Fibroblast of villous mesenchyme (primary cell): ENCODE data around the gene SLC25A12. TPM values are rescaled to one million over a fixed set of nuclear protein-coding genes. Genes with fewer than 3 reads are reported as not detected.

Experiments used
- DNase-seq: peaks from one replicate; pipeline ENCODE4 v3.0.0-alpha.2; 2010; ENCODE audit warnings: low read depth
- H3K4me3 ChIP-seq: 2 replicates; pipeline ENCODE4 v1.5.1; 2011; ENCODE audit warnings: low read depth, mild to moderate bottlenecking, low read length
- total RNA-seq: library from RNA; depleted of rRNA; stranded (reverse); fragments of >200 nt; gene quantifications from 2 replicates; pipeline ENCODE4 v1.2.3, GENCODE V29; 2012
- TF ChIP-seq, protein P1 (sequence below): IDR thresholded peaks from 2 replicates; pipeline ENCODE4 v1.5.1; 2012; ENCODE audit warnings: low read depth, mild to moderate bottlenecking, low read length; ENCODE audit not compliant: insufficient read depth

SLC25A12 gene
- total RNA-seq, 1 donor: 25.5 TPM

DNA sequence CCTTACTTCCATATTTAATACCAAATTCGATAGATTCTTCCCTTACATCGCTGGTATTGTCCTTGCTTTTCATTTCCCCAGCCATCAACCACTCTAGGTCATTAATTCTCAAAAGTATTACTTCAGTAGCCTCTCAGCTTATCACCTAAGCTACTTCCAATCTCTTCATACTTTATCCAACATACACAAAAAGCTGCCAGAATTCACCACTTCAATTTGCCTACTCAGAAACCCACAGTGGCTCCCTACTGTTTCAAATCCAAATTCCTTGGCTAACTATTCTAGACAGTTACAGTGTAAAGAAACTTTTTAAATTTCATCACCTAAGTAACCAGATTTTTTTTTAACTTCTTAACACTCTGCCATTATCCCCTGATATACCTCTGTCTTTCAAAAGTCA is 4.7 kb downstream of the SLC25A12 start:
- DNase-seq: no peak
- H3K4me3 ChIP-seq: no peak overlapping the region
- TF ChIP-seq, protein P1, sequence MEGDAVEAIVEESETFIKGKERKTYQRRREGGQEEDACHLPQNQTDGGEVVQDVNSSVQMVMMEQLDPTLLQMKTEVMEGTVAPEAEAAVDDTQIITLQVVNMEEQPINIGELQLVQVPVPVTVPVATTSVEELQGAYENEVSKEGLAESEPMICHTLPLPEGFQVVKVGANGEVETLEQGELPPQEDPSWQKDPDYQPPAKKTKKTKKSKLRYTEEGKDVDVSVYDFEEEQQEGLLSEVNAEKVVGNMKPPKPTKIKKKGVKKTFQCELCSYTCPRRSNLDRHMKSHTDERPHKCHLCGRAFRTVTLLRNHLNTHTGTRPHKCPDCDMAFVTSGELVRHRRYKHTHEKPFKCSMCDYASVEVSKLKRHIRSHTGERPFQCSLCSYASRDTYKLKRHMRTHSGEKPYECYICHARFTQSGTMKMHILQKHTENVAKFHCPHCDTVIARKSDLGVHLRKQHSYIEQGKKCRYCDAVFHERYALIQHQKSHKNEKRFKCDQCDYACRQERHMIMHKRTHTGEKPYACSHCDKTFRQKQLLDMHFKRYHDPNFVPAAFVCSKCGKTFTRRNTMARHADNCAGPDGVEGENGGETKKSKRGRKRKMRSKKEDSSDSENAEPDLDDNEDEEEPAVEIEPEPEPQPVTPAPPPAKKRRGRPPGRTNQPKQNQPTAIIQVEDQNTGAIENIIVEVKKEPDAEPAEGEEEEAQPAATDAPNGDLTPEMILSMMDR: no peak

DNA sequence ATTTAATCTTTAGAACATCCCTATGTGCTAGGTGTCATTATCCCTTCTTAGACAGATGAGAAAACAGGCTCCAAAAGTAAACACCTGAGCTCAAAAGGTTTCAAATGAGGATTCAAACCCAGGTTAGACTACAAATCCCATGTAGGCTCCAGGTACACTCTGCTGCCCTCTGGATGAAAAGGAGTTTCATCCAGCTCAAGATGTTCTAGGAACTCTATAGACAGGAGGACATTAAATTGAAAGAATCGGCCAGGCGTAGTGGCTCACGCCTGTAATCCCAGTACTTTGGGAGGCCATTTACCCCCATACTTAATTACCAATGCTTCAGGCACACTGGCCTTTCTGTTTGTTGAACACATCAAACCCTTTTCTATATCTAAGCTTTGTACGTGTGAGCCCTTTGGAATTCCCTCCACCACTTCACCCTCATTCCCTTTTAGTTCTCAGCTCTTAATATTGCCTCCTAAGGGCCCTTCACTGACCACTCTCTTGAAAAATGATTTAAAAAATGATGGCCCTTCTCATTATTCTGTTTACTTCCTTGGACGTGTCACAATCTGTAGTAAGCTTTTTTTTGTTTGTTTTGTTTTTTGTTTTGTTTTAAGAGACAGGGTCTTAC is 10.7 kb downstream of the SLC25A12 start:
- no peak overlapping the region for H3K4me3 ChIP-seq
- DNase-seq: no peak
- TF ChIP-seq, protein P1: no peak

DNA sequence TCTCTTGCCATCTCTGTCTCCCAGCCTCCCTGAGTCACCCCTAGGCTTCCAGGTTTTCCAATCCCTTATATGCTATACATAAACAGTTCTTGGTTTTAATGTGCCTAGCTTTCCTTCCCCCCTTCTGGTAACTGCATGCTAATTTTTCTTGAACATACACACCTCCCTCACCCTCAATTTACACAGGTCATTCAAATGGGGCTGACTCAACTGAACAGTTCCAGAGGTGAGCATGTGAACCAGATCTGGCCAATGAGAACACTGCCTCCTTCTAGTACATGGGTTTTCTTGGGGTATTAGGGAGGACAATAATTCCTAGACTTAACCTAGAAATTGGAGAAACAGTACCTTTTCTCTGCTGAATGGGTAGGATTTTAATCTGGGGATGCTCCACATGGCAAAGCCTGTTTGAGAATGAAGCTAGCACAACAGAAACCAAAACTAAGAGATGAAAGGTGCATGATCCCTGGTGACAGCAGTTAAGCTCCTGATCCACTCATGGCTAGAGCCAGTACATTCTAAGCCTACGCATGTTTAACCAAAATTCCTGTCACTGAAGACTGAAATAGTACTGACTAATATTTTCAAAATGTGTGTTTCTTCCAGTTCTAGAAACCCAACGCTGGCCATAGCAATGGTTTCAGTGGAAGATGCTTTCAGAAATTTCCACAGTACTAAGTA is 11.8 kb downstream of the SLC25A12 start:
- TF ChIP-seq, protein P1: no peak
- peak; percentile 11 for DNase-seq

GRCh38 chr2:171880774-171881173 is 13.3 kb downstream of the SLC25A12 start:
- TF ChIP-seq, protein P1: no peak
- H3K4me3 ChIP-seq: no peak overlapping the region

More for the DNA sequence above, 11.8 kb downstream of the SLC25A12 start:
- no peak overlapping the region for H3K4me3 ChIP-seq

DNA sequence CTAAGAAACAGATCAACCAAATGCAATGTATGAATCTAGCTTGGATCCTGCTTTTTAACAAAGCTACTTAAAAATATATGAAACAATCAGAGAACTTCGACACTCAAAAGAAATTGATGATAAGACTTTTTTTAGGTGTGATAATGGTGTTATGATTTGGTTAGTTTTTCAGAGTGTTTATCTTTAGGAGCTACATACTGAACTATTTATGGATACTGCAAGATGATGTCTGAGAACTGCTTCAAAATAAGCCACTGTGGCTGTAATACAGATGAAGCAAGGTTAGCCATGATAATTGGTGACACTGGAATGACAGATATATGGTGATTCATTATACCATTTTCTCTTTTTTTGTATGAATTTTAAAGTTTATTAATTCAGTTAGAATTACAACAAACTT is 14.2 kb downstream of the SLC25A12 start:
- DNase-seq: no peak
- TF ChIP-seq, protein P1: no peak
- H3K4me3 ChIP-seq: no peak overlapping the region

More at GRCh38 chr2:171880774-171881173, 13.3 kb downstream of the SLC25A12 start:
- DNase-seq: no peak

GRCh38 chr2:171878481-171878993 is 15.5 kb downstream of the SLC25A12 start:
- TF ChIP-seq, protein P1: no peak
- DNase-seq: peak; percentile 74
- H3K4me3 ChIP-seq: no peak overlapping the region
